Measurements from ENCODE around the gene SLC30A9.

DNA sequence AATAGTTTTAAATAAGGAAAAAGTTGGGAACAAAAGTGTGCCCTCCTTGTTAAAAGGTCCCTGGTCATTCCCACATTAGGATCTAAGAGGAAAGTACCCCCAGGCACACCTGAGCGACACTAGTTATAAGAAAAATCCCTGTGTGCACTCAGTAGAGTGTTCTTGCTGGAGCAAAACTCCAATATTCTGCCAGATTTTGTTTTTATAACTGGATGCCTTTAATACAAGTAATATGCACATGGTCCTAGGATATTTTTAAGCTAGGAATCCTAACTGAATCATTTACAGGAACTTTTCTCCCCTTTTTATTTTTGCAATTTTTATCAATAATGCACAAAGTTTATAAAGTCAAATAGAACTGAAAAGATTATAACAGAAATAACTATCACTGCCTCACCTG, 93.5 kb downstream of the SLC30A9 start:
- TF ChIP-seq SUZ12 (IDR thresholded peaks at IDR 0.05; ENCODE audit: unreplicated experiment) (no peak), ESRRA (IDR thresholded peaks at IDR 0.05; ENCODE audit: low read length) (no peak), NFYB (IDR thresholded peaks at IDR 0.05; ENCODE audit: insufficient read depth, low read depth, low read length) (no peak), EZH2 (IDR thresholded peaks at IDR 0.05; ENCODE audit: borderline replicate concordance, control insufficient read depth, low read depth, low read length) (no peak), ZNF217 (IDR thresholded peaks at IDR 0.05) (no peak), TARDBP (IDR thresholded peaks at IDR 0.05; ENCODE audit: borderline replicate concordance) (no peak), ETV6 (conservative IDR thresholded peaks at IDR 0.05 in 1 of 2, IDR thresholded peaks at IDR 0.05 in 1 of 2; ENCODE audit: borderline replicate concordance in 1 of 2, low read depth in 1 of 2) (no peak), POLR2A (IDR thresholded peaks at IDR 0.05; ENCODE audit: low read depth, low read length) (no peak)
- TF ChIP-seq, protein P1, sequence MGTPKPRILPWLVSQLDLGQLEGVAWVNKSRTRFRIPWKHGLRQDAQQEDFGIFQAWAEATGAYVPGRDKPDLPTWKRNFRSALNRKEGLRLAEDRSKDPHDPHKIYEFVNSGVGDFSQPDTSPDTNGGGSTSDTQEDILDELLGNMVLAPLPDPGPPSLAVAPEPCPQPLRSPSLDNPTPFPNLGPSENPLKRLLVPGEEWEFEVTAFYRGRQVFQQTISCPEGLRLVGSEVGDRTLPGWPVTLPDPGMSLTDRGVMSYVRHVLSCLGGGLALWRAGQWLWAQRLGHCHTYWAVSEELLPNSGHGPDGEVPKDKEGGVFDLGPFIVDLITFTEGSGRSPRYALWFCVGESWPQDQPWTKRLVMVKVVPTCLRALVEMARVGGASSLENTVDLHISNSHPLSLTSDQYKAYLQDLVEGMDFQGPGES (IDR thresholded peaks at IDR 0.05): no peak
- TF ChIP-seq, protein P2, sequence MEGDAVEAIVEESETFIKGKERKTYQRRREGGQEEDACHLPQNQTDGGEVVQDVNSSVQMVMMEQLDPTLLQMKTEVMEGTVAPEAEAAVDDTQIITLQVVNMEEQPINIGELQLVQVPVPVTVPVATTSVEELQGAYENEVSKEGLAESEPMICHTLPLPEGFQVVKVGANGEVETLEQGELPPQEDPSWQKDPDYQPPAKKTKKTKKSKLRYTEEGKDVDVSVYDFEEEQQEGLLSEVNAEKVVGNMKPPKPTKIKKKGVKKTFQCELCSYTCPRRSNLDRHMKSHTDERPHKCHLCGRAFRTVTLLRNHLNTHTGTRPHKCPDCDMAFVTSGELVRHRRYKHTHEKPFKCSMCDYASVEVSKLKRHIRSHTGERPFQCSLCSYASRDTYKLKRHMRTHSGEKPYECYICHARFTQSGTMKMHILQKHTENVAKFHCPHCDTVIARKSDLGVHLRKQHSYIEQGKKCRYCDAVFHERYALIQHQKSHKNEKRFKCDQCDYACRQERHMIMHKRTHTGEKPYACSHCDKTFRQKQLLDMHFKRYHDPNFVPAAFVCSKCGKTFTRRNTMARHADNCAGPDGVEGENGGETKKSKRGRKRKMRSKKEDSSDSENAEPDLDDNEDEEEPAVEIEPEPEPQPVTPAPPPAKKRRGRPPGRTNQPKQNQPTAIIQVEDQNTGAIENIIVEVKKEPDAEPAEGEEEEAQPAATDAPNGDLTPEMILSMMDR (IDR thresholded peaks at IDR 0.05 in 2 of 3, conservative IDR thresholded peaks at IDR 0.05 in 1 of 3; ENCODE audit: control insufficient read depth in 2 of 3, extremely low read depth in 1 of 3, insufficient read depth in 1 of 3, low read depth in 3 of 3, low read length in 3 of 3): no peak
